ENCODE measurements around the gene ITCH. TPM values are rescaled to one million over a fixed set of nuclear protein-coding genes. Genes with fewer than 3 reads are reported as not detected.

ITCH gene
- total and polyA plus RNA-seq, 2 of the 8 experiments (the other 6 are each of a cell fraction or from before 2014, with no cell fraction given) = 3.9 to 45.2 TPM

DNA sequence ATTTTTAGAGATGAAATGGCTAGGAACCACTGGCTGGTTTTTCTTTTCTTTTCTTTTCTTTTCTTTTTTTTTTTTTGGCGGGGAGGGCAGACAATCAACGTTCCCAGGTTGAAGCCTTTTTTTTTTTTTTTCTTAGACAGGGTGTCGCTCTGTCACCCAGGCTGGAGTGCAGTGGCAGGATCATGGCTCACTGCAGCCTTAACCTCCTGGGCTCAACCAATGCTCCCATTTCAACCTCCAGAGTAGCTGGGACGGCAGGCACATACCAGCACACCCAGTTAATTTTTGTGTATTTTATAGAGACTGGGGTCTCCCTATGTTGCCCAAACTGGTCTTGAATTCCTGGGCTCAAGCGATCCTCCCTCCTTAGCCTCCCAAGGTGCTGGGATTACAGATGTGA lies 18.8 kb upstream of the ITCH start (continued):
- TF ChIP-seq, protein P1, sequence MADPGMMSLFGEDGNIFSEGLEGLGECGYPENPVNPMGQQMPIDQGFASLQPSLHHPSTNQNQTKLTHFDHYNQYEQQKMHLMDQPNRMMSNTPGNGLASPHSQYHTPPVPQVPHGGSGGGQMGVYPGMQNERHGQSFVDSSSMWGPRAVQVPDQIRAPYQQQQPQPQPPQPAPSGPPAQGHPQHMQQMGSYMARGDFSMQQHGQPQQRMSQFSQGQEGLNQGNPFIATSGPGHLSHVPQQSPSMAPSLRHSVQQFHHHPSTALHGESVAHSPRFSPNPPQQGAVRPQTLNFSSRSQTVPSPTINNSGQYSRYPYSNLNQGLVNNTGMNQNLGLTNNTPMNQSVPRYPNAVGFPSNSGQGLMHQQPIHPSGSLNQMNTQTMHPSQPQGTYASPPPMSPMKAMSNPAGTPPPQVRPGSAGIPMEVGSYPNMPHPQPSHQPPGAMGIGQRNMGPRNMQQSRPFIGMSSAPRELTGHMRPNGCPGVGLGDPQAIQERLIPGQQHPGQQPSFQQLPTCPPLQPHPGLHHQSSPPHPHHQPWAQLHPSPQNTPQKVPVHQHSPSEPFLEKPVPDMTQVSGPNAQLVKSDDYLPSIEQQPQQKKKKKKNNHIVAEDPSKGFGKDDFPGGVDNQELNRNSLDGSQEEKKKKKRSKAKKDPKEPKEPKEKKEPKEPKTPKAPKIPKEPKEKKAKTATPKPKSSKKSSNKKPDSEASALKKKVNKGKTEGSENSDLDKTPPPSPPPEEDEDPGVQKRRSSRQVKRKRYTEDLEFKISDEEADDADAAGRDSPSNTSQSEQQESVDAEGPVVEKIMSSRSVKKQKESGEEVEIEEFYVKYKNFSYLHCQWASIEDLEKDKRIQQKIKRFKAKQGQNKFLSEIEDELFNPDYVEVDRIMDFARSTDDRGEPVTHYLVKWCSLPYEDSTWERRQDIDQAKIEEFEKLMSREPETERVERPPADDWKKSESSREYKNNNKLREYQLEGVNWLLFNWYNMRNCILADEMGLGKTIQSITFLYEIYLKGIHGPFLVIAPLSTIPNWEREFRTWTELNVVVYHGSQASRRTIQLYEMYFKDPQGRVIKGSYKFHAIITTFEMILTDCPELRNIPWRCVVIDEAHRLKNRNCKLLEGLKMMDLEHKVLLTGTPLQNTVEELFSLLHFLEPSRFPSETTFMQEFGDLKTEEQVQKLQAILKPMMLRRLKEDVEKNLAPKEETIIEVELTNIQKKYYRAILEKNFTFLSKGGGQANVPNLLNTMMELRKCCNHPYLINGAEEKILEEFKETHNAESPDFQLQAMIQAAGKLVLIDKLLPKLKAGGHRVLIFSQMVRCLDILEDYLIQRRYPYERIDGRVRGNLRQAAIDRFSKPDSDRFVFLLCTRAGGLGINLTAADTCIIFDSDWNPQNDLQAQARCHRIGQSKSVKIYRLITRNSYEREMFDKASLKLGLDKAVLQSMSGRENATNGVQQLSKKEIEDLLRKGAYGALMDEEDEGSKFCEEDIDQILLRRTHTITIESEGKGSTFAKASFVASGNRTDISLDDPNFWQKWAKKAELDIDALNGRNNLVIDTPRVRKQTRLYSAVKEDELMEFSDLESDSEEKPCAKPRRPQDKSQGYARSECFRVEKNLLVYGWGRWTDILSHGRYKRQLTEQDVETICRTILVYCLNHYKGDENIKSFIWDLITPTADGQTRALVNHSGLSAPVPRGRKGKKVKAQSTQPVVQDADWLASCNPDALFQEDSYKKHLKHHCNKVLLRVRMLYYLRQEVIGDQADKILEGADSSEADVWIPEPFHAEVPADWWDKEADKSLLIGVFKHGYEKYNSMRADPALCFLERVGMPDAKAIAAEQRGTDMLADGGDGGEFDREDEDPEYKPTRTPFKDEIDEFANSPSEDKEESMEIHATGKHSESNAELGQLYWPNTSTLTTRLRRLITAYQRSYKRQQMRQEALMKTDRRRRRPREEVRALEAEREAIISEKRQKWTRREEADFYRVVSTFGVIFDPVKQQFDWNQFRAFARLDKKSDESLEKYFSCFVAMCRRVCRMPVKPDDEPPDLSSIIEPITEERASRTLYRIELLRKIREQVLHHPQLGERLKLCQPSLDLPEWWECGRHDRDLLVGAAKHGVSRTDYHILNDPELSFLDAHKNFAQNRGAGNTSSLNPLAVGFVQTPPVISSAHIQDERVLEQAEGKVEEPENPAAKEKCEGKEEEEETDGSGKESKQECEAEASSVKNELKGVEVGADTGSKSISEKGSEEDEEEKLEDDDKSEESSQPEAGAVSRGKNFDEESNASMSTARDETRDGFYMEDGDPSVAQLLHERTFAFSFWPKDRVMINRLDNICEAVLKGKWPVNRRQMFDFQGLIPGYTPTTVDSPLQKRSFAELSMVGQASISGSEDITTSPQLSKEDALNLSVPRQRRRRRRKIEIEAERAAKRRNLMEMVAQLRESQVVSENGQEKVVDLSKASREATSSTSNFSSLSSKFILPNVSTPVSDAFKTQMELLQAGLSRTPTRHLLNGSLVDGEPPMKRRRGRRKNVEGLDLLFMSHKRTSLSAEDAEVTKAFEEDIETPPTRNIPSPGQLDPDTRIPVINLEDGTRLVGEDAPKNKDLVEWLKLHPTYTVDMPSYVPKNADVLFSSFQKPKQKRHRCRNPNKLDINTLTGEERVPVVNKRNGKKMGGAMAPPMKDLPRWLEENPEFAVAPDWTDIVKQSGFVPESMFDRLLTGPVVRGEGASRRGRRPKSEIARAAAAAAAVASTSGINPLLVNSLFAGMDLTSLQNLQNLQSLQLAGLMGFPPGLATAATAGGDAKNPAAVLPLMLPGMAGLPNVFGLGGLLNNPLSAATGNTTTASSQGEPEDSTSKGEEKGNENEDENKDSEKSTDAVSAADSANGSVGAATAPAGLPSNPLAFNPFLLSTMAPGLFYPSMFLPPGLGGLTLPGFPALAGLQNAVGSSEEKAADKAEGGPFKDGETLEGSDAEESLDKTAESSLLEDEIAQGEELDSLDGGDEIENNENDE (IDR thresholded peaks at IDR 0.05; ENCODE audit: insufficient replicate concordance, low read length) = no peak
- TF ChIP-seq KDM5A (IDR thresholded peaks at IDR 0.05; ENCODE audit: low read length) = no peak
- no peak for TF ChIP-seq BRCA1 (IDR thresholded peaks at IDR 0.05; ENCODE audit: low read depth, low read length)
- no peak for TF ChIP-seq TAF7 (optimal IDR thresholded peaks at IDR 0.05; ENCODE audit: borderline replicate concordance, low read depth, low read length)
- no peak for TF ChIP-seq CHD1 (IDR thresholded peaks at IDR 0.05; ENCODE audit: low read depth, low read length)
- no peak for TF ChIP-seq ZNF274 (IDR thresholded peaks at IDR 0.05; ENCODE audit: borderline replicate concordance, extremely low read depth, low read length)
- no peak for TF ChIP-seq FOSL1 (IDR thresholded peaks at IDR 0.05; ENCODE audit: insufficient read depth, low read depth, low read length)
